Pons (tissue), 1 donor: ENCODE data around the gene NAB2.

Experiments
- DNase-seq: peaks from one replicate; pipeline ENCODE4 v3.0.0-alpha.2; 2016; ENCODE audit warnings: low spot score

NAB2 gene

DNA sequence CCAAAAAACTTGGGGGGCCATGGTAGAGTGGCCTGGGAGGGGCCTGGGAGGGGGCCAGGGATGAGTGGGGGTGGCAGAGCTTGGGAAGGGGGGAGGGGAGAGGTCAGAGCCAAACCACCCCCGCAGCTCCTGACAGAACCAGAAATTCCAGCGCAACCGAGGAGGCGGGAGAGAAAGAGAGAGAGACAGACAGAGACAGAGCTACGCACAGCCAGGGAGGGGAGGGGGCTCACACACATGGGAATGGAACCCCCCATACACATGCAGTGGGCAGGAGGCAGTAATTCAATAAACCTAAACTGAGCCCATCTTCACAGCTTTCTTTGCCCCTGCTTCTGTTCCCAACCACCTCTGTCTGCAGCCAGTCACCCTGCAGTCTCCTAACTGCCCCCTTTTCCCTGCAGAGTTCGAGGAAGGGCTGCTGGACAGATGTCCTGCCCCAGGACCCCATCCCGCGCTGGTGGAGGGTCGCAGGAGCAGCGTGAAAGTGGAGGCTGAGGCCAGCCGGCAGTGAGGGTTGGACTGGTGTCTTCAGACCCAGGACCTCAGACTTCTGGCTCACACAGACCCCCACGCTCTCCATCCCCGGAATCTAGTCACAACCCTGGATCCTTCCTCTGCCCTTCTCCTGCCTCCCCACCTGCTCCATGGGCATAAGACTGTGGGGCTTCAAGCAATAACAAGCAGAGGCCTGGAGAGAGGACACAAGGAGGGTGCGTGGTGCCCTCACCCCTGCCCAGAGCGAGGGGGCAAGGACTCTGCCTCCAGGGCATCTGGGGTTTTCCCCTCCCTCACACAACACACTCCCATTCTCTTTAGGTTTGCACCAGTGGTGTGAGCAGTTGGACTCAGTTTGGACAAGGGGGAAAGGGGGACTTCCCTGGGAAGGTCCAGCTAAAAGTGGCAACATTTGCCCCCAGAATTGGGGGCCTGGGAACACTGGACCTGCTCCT is 5.6 kb downstream of the NAB2 start:
- no peak for DNase-seq

DNA sequence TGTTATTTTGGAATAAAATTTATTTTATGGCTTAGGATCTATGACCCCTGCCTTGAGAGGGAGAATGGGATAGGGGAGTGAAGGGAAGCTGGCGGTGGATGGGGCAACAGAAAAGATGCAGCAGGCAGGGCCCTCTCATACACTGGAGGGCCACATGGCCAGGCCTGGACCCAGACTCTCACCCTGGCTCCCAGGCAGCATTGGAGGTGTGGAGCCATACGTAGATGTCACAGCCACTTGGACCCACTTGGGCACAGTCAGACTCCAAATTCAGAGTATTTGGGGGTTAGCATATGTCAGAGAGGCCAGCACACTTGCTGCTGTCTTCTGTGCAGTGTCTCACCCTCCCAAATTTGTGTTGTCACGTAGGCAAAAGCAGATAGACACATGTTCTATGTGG is 6.5 kb downstream of the NAB2 start:
- no peak for DNase-seq

GRCh38 chr12:57096099-57096572 is 7.2 kb downstream of the NAB2 start:
- no peak for DNase-seq

GRCh38 chr12:57096748-57097553 is 8.0 kb downstream of the NAB2 start:
- DNase-seq = no peak

DNA sequence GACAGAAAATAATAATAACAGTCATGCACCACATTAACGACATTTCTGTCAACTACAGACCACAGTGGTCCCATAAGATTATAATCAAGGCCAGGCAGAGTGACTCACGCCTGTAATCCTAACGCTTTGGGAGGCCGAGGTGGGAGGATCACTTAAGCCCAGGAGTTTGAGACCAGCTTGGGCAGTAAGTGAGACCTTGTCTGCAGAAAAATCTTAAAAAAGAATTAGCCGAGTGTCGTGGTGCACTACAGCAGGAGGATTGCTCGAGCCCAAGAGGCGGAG is 8.6 kb downstream of the NAB2 start:
- DNase-seq = no peak

GRCh38 chr12:57098546-57098945 is 9.6 kb downstream of the NAB2 start:
- no peak for DNase-seq

DNA sequence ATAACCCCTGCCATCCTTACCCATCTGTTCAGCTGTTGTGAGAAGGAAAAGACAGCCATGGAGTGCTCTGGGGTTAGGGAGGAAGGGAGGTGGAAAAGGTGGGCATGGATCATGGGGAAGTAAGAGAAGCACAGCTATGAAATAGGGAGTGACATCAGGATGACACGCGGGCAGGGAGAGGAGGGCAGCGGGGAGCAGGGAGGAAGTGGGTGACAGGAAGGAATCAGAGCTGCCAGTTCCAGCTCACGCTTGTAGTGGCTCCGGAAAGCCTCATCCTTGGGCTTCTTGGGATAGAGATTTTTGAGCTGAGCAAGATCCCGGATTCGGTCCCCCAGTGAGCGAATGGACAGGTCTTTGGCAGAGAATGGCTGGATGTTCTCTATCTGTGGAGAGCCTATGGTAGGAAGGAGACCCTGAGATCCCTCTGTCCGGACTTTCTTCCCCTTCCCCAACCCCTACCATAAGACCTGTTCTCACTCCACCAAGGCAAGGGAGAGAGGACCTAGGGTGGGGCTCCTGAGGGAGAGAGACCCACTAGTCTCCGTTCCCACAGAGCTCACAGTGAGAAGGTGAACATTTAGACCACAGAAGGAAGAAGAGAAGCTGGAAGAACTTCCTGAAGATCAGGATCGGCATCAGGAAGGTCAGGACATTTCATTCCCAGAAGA is 10.3 kb downstream of the NAB2 start:
- no peak for DNase-seq

- DNase-seq = no peak
These were observed 10.9 kb downstream of the NAB2 start for GRCh38 chr12:57099766-57100165.

DNA sequence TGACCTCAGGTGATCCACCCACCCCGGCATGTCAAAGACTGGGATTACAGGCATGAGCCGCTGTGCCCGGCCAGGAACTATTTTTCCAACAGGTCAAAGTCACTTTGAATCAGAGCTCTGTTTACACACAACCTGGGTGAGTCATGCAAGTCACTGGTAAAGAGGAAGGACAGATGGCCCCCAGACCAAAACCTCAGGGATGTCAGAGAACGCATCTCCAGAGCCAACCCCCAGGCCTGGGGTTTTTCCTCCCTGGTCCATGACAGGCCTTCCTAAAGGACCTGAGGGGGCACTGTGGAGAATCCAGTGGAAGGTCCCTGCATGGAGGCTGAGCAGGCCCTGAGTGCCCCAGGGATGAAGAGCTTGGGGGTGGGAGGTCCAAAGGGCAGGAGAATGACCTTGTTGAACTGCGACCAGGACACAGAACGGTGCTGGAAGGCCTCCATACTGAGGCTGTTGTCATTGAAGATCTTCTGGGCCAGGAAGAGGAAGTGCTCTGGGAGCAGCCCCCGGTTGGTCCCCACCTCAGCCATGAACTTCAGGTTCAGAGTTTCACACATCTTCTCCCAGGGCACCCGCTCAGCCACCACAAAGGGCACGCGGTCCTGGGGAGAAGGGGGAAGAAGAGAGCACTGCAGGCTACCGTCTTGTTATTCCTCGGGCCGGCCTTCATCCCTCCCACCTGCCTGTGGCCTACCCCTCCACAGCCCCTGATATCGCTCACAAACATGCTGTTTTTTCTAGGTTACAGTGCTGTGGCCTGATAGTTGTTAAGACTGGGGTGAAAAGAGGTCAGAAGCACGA is 13.2 kb downstream of the NAB2 start:
- no peak for DNase-seq

- DNase-seq = no peak
These were observed 14.9 kb downstream of the NAB2 start for GRCh38 chr12:57103856-57104255.

- DNase-seq = no peak
These were observed 15.5 kb downstream of the NAB2 start for GRCh38 chr12:57104292-57104910.

DNA sequence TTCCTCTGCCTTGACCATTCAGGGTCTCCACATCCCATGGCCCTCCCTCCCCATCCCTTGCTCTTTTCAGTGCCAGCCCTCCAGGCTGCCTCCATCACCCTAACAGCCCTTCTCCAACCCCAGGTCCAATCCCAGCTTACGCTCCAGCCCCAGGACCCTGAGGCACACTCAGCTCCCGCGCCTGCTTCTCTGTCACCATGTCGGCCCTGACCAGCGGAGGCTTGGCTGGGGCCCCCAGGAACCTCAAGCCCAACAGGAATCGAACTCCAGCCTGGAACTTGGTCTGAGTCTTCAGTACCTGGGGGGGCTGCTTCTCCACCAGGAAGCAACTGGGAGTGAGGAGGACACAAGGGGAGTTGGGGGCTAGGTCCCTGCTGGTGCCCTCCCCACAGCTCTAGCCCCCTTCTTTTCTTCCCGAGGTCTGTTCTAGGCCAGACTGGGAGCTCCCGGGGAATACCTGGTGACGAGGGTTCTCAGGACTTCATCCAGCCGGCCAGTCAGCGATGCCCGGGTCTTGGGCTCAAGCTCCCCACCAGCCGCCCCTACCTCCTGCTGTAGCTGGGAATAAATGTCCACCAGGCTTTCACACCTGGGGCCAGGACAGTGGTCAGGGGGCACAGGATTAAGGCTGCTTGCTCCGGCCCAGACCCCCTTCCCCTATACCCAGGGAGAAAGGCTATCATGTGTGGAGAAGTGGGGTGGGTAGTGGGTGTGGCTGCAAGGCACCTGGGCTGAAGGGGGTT is 16.3 kb downstream of the NAB2 start:
- DNase-seq = no peak

DNA sequence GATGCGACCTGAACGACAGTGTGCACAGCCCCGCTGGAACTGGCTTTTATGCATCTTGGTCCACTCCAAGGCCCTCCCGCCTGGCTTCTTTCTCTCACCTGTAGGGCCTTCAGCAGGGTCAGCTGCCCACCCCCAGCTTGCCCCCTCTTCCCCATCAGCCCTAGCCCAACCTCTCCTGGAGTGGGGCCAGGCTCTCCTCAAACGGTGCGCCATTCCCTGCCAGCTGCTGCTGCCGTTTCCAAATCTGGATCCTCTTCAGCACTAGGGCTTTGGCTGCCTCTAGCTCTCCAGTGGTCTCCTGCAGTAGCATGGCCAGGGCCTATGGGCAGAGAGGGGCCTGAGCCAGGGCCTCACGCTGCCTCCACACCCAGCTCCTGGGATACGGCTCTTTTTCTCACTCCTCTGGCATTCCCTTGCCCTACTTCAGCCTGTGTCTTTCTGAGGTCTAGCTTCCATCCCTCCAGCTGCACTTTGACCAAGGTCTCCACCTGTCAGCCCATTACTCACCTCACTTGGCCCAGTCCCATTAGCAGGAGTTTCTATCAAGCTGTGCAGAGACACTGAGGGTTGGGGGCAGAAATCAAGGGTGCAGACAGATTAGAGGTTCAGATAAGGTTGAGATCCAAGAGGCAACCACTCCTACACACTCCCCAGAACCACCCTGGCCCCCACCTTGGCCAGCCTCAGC is 17.3 kb downstream of the NAB2 start:
- no peak for DNase-seq

- DNase-seq = no peak
These were observed 18.7 kb downstream of the NAB2 start for GRCh38 chr12:57107456-57108155.

- DNase-seq = no peak
These were observed 20.5 kb downstream of the NAB2 start for GRCh38 chr12:57109207-57110103.

GRCh38 chr12:57110104-57111030 is 21.5 kb downstream of the NAB2 start:
- no peak for DNase-seq
